C4-2B (cell line): ENCODE results near the gene ZNF804B.

ENCODE experiments used
- ZFX ChIP-seq: fragments of 450-650 bp; IDR thresholded peaks from 2 replicates; pipeline ENCODE4 v1.6.1; 2017
- TF ChIP-seq, protein P1 (sequence below): fragments of 450-650 bp; conservative IDR thresholded peaks from 2 replicates; pipeline ENCODE4 v1.5.1; 2017; ENCODE audit warnings: mild to moderate bottlenecking

DNA sequence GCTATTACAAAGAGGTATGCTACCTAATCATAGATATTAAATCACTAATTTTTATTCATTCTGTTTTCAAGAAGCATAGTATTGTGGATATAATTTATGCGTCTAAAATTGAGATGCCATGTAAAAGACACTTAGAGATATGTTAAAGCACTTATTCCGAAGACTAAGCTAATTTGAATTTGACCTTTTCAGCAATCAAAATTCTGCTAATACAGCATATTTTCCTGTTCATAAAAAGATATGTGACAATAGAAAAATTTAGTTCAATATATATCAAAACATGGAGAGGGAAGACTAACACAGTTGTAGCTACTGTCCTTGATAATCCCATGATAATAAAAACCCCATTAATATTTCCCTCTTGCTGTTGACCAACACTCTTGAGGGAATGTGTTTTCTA is 422.6 kb downstream of the ZNF804B start:
- no peak for TF ChIP-seq ZFX
- TF ChIP-seq, protein P1, sequence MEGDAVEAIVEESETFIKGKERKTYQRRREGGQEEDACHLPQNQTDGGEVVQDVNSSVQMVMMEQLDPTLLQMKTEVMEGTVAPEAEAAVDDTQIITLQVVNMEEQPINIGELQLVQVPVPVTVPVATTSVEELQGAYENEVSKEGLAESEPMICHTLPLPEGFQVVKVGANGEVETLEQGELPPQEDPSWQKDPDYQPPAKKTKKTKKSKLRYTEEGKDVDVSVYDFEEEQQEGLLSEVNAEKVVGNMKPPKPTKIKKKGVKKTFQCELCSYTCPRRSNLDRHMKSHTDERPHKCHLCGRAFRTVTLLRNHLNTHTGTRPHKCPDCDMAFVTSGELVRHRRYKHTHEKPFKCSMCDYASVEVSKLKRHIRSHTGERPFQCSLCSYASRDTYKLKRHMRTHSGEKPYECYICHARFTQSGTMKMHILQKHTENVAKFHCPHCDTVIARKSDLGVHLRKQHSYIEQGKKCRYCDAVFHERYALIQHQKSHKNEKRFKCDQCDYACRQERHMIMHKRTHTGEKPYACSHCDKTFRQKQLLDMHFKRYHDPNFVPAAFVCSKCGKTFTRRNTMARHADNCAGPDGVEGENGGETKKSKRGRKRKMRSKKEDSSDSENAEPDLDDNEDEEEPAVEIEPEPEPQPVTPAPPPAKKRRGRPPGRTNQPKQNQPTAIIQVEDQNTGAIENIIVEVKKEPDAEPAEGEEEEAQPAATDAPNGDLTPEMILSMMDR, result no peak
